Activated T-cell treated with anti-CD3 and anti-CD28 coated beads for 1 hour (primary cell): ENCODE data around the gene ARFIP2.
"Not testable (repeated sequence)": the region's sequence is repeated elsewhere in the genome, so short reads cannot be mapped to it uniquely, and the experiment has no call there.

Experiments used
- DNase-seq: peaks from one replicate; pipeline ENCODE4 v3.0.0-alpha.2; 2020; ENCODE audit warnings: low read depth

ARFIP2 gene, protein sequence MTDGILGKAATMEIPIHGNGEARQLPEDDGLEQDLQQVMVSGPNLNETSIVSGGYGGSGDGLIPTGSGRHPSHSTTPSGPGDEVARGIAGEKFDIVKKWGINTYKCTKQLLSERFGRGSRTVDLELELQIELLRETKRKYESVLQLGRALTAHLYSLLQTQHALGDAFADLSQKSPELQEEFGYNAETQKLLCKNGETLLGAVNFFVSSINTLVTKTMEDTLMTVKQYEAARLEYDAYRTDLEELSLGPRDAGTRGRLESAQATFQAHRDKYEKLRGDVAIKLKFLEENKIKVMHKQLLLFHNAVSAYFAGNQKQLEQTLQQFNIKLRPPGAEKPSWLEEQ

GRCh38 chr11:6481012-6481923 is at the start of gene ARFIP2, which contains the start of gene TIMM10B:
Gene ARFIP2, minus strand, starts transcription at chr11:6481331. Its CDS starts 910 bp downstream, at chr11:6480421.
Gene TIMM10B, plus strand, starts transcription at chr11:6481501. Its CDS starts 16 bp downstream, at chr11:6481517.
- DNase-seq, result peak; percentile 90

DNA sequence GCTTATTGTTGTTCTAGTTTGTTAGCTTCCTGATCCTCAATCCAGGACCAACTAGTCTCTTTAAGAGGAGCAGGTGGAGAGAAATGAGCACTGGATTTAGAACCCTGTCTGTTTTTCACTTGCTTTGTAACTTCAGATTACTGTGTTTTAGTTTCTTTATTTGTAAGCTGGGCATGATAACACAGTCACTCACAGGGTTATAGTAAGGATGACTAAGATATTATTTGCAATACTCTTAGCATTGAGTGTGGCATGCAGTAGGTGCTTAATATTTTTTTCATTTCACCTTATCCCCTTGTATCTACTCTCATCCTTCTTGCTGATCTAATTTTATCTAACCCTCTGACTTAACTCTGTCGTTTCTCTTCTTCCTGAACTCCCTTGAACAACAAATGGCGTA is 49.7 kb upstream of the ARFIP2 start:
- DNase-seq, result no peak

- DNase-seq, result no peak
Measured at GRCh38 chr11:6529266-6529665, 48.1 kb upstream of the ARFIP2 start.

GRCh38 chr11:6526411-6527135 is 45.4 kb upstream of the ARFIP2 start:
- DNase-seq, result no peak

- DNase-seq, result no peak
Measured at GRCh38 chr11:6523253-6523652, 42.1 kb upstream of the ARFIP2 start.

DNA sequence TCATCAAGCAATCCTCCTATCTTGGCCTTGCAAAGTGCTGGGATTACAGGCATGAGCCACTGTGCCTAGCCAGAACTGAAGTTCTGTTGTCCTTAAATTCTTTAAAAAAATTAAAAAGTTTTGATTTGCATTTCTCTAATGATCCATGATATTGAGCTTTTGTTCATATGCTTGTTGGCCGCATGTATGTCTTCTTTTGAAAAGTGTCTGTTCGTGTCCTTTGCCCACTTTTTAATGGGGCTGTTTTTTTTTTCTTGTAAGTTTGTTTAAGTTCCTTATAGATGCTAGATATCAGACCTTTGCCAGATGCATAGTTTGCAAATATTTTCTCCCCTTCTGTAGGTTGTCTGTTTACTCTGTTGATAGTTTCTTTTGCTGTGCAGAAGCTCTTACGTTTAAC is 40.8 kb upstream of the ARFIP2 start:
- not testable (repeated sequence) for DNase-seq

GRCh38 chr11:6520265-6520664 is 39.1 kb upstream of the ARFIP2 start:
- no peak for DNase-seq

DNA sequence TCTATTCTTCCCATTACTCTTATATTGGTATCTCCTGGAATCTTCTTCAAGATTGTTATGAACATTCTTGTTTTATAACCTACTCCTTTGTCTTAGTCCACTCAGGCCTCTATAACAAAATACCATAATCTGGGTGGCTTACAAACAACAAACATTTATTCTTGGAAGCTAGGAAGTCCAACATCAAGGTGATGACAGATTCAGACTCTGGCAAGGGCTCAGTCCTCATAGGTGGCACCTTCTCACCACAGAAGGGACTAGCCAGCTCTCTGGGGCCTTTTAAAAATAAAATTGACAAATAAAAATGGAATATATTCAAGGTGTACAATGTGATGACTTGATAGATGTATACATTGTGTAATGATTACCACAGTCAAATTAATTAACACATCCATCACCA is 35.7 kb upstream of the ARFIP2 start:
- DNase-seq, result no peak

DNA sequence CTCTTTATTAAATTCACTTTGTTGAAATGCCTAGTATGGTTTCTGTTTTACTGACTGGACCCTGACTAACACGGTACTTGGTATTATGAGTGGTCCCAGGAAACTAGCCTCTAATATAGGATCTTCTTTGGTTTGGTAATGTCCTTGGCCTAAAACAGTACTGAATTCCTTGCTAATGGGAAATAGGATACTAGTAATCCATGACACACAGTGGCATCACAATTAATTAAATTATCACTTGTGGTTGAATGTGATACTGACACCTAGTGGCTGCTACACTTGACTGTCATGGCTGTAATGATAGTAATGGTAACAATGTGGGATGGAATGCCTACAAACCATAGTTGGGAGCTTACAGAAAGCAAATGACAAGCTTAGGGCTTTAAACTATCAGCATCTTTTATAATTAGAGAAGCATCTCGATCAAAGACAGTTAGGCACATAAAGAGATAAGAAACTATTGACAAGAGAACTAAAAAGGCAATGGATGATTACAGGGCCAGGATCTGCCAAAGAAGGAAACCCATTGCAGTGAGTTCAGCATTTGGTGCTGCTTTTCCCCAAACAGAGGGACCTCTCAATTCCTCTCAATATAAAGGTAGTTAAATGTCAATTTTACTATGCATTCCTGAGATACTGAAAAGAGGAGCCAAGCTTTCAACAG is 24.6 kb upstream of the ARFIP2 start:
- DNase-seq, result no peak

GRCh38 chr11:6504166-6504565 is 23.0 kb upstream of the ARFIP2 start:
- DNase-seq, result no peak

DNA sequence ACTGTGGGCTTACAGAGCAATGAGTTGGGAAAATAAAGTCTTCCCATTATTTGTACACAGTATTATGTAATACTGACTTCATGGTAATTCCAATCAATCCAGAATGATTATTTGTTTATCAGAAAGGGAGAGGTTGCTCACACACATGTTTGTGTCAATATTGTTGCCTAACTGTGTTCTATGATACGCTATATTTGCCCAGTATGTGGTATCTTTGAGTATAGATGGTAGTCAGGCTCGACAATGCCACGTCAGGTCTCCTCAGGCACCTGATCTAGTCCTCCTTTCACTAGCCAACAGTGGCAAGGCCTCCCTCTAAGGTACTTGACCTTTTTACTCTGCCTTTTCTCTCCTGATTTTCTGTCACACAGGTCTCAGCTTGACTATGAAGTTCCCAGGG is 21.3 kb upstream of the ARFIP2 start:
- no peak for DNase-seq

- no peak for DNase-seq
Measured at GRCh38 chr11:6498544-6498943, 17.4 kb upstream of the ARFIP2 start.

DNA sequence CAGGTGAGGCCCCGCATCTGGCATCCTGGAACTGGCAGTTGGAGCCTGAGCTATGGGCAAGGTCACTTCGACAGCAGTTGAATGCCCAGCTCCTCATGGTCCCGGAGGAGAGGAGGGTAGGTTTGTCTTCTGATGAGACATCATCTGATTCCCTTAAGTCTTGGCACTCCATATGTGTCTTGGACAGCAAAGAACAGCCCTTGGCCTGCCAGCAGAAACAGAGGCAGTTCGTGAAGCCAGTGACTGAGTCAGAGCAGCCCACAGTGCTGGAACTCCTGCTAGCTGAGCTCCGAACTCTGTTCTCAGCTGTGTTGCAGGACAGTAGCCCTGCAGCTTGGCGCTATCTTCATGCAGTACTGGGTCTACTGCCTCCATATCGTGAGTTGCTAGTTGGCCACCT is 17.0 kb upstream of the ARFIP2 start:
- DNase-seq, result no peak

DNA sequence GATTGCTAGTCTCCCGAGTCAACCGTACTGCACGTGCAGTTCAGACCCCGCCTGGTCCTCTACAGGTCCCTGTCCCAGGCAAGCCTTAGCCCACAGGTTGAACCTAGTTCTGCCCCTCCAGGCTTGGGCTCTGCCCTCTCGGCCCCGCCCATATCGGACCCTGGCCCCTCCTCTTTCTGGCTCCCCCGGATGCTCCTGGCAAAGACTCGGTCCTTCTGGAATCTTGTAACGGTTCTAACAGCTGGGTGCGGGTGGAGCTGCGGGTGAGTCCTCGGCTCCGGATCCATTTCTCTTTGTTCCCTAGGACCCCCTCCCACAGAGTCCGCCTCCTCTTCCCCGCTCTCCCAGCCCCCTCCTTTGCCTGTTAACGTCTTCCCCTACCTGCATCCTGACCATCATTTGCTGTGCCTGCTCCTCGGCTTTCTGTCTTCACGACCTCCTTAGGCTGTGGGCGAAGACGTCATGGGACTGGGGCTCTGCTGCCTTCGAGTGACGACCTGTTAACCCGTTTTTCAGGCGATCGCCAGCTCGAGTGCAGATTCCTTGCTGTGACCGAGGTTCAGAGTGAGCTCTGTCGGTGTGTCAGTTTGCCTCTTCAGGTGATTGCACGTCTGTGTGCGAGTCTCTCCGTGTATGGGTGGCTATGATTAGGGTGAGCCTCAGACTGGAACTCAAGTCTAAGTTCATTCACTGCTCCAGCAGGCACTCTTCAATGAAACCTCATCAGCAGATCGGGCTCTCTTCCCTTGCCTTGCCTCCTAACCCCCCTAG is 16.1 kb upstream of the ARFIP2 start, which contains the start of gene DNHD1:
TSS of gene DNHD1 (plus strand) at position 212 of the 771 bp plus-strand sequence. CDS start 936 bp downstream, outside the sequence.
- DNase-seq, result no peak

GRCh38 chr11:6489306-6489705 is 8.2 kb upstream of the ARFIP2 start:
- no peak for DNase-seq

- no peak for DNase-seq
Measured at GRCh38 chr11:6488821-6489220, 7.7 kb upstream of the ARFIP2 start.

DNA sequence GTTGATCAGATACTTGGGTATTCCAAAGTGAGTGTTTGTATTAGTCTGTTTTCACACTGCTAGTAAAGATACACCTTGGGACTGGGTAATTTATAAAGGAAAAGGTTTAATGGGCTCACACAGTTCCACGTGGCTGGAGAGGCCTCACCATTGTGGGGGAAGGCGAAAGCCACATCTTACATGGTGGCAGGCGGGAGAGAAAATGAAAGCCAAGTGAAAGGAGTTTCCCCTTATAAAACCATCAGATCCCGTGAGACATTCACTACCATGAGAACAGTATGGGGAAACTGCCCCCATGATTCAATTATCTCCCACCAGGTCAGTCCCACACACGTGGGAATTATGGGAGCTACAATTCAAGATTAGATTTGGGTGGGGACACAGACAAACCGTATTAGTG is 7.2 kb upstream of the ARFIP2 start:
- no peak for DNase-seq

- DNase-seq, result no peak
Measured at GRCh38 chr11:6486938-6487337, 5.8 kb upstream of the ARFIP2 start.

DNA sequence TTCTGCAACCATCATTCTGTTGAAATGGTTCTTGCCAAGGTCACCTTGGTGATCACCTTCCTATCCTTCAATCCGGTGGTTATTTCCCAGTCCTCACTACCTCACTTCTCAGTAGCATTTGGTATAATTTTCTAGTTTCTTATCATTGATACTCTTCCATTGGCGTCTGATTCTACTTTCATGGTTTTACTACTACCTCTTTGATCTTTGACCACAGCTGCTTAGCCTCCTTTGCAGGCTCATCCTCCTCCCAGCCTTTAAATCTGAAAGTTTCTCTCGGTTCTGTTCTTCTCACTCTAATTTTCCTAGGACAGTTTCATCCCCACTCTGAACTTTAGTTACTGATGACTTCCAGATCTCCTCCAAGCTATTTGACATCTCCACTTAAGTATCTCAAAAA is 5.1 kb upstream of the ARFIP2 start:
- DNase-seq, result no peak

- no peak for DNase-seq
Measured at GRCh38 chr11:6485661-6486060, 4.5 kb upstream of the ARFIP2 start.

- DNase-seq, result no peak
Measured at GRCh38 chr11:6483015-6483414, 1.9 kb upstream of the ARFIP2 start.
